GM18868 (cell line): ENCODE data around the gene ZDHHC14.
"Not testable (repeated sequence)": the region's sequence is repeated elsewhere in the genome, so short reads cannot be mapped to it uniquely, and the experiment has no call there.

Experiments
- ATAC-seq: cut with Tn5 transposase; IDR thresholded peaks from one replicate; pipeline ENCODE4 v1.9.1; 2021; ENCODE audit warnings: mild to moderate bottlenecking, moderate library complexity; ENCODE audit not compliant: unreplicated experiment

ZDHHC14 gene

GRCh38 chr6:157590654-157591053 lies 209.7 kb downstream of the ZDHHC14 start:
- not testable (repeated sequence) for ATAC-seq

- ATAC-seq = no peak
Measured at GRCh38 chr6:157592541-157592940, 211.6 kb downstream of the ZDHHC14 start.

GRCh38 chr6:157592980-157593379 lies 212.0 kb downstream of the ZDHHC14 start:
- ATAC-seq = no peak

- ATAC-seq = no peak
Measured at GRCh38 chr6:157593596-157593995, 212.6 kb downstream of the ZDHHC14 start.

GRCh38 chr6:157594292-157594691 lies 213.3 kb downstream of the ZDHHC14 start:
- ATAC-seq = no peak

DNA sequence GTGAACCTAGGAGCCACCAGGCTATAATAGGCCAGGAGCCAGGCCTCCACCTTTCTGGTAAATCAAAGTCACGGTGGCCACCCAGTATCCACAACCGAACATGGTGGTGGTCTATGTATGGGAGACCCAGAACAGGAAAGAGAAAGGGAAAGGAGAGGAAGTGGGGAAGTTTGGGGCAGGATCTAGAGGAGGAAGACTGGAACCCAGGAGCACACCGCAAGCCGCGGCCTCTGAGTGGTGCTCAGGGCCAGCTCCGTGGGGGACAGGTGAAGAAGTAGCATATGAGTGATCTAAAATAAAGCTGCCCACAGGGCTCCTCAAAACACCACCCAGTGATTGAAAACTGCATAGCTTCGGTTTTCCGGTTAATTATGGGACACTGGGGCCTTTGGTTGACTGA lies 214.8 kb downstream of the ZDHHC14 start:
- no peak for ATAC-seq

DNA sequence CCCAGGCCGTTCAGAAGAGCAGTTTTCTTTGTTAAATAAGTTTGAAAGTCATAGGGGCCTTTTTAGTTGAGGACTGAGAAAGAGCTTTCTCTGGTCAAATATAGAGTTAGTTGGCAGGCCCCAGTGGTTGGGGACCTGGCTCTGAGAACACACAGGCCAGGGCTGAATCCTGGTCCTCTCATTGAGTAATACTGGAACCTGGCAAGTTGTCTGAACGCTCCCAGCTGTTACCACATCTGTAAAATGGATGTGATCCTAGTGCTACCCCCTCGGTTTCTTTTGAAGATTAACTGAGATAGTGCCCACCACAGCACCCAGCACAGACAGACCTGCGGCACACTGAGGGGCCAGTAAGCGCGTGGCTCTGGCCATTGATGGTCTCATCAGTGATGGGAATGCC lies 215.5 kb downstream of the ZDHHC14 start:
- no peak for ATAC-seq

DNA sequence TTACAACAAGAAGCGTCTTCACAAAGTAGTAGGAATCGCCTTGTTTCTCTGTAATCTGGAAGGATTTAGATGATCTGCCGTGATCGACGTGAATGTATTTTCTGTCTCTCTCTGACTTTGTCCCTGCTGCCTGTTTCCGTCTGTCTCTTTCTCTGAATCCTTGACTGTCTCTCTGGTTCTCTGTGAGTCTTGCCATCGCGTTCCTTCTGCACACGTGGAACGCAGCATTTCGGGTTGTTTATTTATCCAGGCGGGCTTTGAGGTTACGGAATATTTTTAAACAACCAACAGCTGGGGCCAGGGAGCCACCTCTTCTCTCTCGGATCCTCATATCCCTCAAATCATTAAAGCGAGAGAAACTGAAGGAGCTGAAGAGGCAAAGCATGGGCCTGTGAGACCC lies 215.9 kb downstream of the ZDHHC14 start:
- ATAC-seq = no peak

DNA sequence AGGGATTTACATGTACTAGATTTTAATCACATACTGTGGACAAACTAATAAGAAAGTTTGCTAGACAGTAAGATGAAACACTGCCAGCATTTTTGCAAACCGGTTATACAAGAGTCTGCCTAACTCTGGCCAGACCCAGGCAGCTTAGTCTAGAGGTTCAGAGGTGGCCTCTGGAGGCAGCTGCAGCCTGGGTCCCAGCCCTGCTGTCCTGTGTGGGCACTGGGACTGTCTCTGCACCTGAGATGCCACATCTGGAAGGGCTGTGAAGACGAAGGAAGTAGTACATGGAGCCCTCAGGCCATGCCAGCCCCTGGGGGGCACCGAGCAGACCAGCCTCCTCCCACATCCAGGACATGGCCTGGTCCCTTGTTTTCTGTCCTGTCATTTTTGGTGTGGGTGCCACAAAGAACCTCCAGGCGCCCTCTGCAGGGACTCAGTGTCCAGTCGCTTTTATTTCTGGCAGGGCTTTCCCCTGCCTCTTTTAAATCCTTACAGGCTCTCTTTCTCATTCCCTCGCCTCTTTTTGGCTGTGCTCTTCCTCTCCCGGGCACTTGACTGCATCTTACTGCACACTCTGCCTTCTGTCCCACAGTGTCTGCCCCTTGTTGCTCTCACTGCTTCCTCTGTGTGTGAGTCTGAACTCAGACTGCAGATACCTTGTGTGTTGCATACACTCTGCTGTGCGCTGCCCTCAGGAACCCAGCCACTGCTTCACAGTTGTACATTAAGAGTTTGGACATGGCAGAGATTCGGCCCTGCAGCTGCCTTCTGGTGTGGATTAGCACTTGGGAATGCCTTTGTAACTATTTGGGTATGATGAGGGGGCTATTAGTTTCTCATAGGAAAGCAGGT lies 216.7 kb downstream of the ZDHHC14 start:
- ATAC-seq = no peak

- ATAC-seq = no peak
Measured at GRCh38 chr6:157599191-157599590, 218.2 kb downstream of the ZDHHC14 start.

- no peak for ATAC-seq
Measured at GRCh38 chr6:157600807-157601206, 219.8 kb downstream of the ZDHHC14 start.

- no peak for ATAC-seq
Measured at GRCh38 chr6:157602521-157603295, 221.7 kb downstream of the ZDHHC14 start.

- ATAC-seq = no peak
Measured at GRCh38 chr6:157603314-157603940, 222.4 kb downstream of the ZDHHC14 start.

DNA sequence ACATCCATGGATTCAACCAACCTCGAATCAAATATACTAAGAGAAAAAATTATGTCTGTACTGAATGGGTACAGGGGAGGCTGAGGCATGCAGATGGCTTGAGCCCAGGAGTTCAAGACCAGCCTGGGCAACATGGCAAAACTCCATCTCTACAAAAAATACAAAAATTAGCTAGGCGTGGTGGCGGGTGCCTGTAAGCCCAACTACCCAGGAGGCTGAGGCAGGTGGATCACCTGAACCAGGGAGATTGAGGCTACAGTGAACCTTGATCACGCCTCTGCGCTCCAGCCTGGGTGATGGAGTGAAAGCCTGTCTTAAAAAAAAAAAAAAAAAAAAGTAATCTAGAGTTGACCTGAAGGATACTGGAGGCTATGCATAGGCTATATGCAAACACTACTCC lies 223.0 kb downstream of the ZDHHC14 start:
- no peak for ATAC-seq

DNA sequence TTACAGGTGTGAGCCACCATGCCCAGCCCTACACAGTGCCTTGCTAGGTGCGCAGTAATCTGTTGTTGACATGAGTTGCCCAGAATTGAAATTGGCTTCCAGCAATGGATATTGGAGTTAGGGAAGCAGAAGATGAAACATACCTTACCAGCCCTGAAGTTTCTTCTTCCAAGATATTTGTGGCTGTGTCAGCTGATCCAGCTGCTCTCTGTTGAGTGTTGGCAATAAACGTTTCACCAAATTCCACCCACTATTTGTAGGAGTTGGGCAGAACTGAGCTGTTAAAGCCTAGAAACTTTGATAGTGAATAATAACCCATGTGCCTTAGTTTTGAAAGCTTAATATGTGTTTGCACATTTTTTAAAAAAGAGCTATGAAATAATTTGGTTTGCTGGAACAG lies 223.8 kb downstream of the ZDHHC14 start:
- no peak for ATAC-seq

DNA sequence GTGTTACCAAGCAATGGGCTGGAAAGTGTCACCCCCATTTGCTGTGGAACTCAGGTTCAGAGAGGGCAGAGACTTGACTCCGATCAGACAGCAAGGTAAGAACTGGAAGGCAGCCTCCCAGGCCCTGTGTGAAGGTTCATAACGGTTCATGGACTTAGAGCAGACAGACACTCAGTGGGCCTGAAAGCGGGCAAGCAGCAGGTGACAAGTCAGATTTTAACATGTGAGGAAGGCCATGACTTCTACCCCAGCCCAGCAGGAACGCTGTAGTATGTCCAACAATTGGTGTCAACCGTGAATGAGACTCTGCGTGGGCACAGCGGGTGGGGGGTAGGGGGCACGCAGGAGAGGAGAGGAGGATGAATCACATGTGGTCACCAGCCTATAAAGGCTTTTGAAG lies 224.5 kb downstream of the ZDHHC14 start:
- no peak for ATAC-seq

GRCh38 chr6:157606516-157606915 lies 225.5 kb downstream of the ZDHHC14 start:
- ATAC-seq = no peak

GRCh38 chr6:157607317-157608109 lies 226.5 kb downstream of the ZDHHC14 start:
- ATAC-seq = no peak

GRCh38 chr6:157608221-157609075 lies 227.5 kb downstream of the ZDHHC14 start:
- ATAC-seq = no peak

GRCh38 chr6:157609117-157609516 lies 228.1 kb downstream of the ZDHHC14 start:
- no peak for ATAC-seq
